Stimulated activated CD8-positive, alpha-beta memory T cell treated with anti-CD3 and anti-CD28 coated beads, Interleukin-7, amount 100 ng/mL, for 24 hours (primary cell): ENCODE measurements around the gene MFAP5.
"Not testable (repeated sequence)": the region's sequence is repeated elsewhere in the genome, so short reads cannot be mapped to it uniquely, and the experiment has no call there.

Experiments
- DNase-seq: peaks from one replicate; pipeline ENCODE4 v3.0.0-alpha.2; 2020; ENCODE audit warnings: low read depth

MFAP5 gene

DNA sequence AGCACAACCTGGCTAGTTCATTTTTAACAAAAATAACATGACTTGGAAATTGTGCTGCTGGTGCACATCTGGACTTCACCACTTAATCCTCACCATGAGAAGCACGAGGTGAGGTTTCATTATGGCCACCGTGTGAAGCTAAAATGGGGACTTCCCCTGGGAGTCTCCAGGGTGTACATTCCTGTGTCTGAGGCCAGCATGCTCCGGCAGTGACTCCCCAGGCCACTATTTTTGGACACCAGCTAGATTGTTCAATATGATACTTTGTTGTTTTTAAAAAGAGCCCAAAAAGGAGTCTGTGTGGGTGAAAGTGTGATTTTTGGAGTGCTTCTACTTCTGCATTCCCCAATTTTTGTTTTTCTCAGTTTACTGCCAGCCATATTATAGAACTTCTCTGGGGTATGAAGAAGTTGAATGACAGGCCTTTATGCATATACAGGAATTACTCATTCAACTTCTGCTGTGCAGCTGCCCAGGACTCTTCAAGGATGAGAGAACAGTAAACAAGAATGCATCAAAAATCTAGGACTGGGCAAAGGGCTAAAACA lies 33.1 kb downstream of the MFAP5 start:
- no peak for DNase-seq

DNA sequence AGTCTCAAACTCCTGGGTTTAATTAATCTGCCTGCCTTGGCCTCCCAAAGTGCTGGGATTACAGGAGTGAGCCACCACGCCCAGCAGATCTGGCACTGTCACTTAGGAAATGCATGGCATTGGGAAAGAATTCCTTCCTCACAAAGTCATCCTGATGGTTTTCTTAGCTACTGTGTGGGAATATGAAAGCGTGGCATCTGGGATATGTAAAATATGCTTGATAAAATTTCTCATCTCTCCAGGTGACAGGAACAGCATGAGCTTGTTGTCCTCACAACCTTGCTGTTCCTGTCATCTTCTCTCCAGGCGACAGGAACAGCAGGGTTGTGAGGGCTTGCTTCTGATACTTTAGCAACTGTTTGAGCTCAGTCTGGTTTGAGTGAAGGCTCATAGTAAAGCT lies 33.9 kb downstream of the MFAP5 start:
- no peak for DNase-seq

GRCh38 chr12:8624750-8625149 lies 37.9 kb downstream of the MFAP5 start:
- DNase-seq, result not testable (repeated sequence)

DNA sequence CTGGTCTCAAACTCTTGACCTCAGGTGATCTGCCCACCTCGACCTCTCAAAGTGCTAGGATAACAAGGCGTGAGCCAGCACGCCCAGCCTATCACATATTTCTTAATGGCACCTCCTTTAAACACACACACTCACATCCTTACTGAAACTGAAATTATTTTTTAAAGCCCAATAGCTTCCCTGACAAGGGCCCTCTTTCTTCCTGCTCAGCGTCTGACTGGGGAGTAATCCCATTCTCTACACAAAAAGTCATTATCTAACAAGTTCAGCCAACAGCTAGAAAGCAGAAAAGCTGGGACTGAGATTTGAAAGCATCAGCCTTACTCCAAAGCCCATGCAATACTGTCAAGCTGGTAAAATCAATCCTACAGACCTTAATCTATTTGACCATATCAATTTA lies 40.0 kb downstream of the MFAP5 start:
- no peak for DNase-seq

DNA sequence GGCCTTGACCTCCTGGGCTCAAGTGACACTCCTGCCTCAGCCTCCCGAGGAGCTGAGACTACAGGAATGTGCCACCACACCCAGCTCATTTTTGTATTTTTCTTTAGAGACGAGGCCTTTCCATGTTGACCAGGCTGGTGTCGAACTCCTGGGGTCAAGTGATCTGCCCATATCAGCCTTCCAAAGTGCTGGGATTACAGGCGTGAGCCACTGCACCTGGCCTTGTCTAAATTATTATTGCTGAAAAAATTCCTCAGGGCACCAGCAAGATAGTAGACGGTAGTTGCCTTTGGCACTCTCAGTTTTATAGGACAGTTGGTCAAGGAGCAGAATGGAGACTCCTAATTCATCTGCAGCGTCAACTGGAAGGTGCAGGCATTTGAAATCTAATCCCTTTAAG lies 47.4 kb downstream of the MFAP5 start:
- no peak for DNase-seq

DNA sequence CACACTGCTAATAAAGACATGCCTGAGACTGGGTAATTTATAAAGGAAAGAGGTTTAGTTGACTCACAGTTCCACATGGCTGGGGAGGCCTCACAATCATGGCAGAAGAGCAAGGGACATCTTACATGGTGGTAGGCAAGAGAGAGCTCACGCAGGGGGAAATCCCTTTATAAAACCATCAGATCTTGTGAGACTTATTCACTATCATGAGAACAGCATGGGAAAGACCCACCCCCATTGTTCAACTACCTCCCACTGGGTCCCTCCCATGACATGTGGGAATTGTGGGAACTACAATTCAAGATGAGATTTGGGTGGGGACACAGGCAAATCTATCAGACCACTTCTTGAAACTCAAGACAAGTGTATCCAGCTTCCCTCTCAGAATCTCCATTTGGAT lies 48.7 kb downstream of the MFAP5 start:
- not testable (repeated sequence) for DNase-seq

DNA sequence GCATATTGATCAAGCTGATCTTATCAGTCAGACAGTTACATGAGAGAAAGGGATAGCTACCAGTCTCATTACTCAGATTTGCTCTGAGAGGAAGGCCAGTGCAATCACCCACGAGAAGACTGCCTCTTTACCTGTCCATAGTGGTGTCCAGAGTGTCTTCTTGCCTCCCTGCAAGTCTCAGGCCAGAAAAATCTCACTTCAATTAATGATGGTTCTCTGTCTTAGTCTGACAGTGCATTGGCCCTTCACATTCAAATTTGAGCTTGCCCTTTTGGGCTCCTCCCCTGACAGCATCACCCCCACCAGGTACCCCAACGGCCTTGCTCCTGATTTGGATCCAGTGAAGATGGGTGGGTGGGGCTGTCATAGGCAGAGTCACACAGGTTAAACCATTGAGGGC lies 50.0 kb downstream of the MFAP5 start, which contains the start of gene AICDA:
TSS of gene AICDA (minus strand) at position 231 of the 400 bp plus-strand sequence. CDS start at position 139, 92 bp downstream.
- DNase-seq, result no peak

GRCh38 chr12:8609061-8609570 lies 53.5 kb downstream of the MFAP5 start:
- no peak for DNase-seq

GRCh38 chr12:8606890-8607289 lies 55.7 kb downstream of the MFAP5 start:
- DNase-seq, result no peak

- no peak for DNase-seq
Observed at GRCh38 chr12:8605057-8605456, 57.6 kb downstream of the MFAP5 start.

DNA sequence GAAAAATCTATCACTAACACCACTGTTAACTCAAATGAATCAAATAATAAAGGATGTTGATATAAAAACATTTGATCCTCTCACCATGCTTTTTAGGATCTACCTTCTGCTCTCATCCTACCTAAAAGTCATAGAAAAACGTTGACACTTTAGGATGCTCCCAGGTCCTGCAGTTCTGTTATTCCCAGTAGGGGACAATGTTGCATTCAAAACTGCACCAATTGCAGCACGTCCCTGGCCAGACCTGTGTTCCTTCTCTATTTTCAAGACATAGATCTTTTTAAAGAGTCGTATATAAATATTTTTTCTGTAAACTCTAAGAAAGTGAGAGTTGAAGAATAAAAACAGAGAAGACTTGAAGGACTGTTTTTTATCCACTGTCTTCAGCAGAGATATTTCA lies 58.8 kb downstream of the MFAP5 start:
- DNase-seq, result no peak

GRCh38 chr12:8603286-8603685 lies 59.3 kb downstream of the MFAP5 start:
- DNase-seq, result no peak

- no peak for DNase-seq
Observed at GRCh38 chr12:8596561-8596960, 66.1 kb downstream of the MFAP5 start.
